Common myeloid progenitor, CD34-positive (primary cell): ENCODE results near the gene LIN9.

Experiments
- CTCF ChIA-PET: fragments of 350-600 bp; sonication (Branson Sonifier 250); formaldehyde crosslinking; loops from one replicate; lab custom pipeline; 2021; ENCODE audit warnings: antibody characterized with exemption; lab: Charles Lee
- POLR2A ChIA-PET: fragments of 350-600 bp; sonication (Branson Sonifier 250); formaldehyde crosslinking; loops from one replicate; lab custom pipeline; 2021; ENCODE audit warnings: antibody characterized with exemption; lab: Charles Lee
- DNase-seq, 3 donors: peaks; one replicate each; pipeline versions ENCODE4 v3.0.0 to v3.0.0-alpha.2; 2013
- H3K27ac ChIP-seq, 2 experiments: 1 replicate in 1 of 2; 2 replicates in 1 of 2; pipeline ENCODE4 v1.7.0; 2013; ENCODE audit warnings: inconsistent platforms in 2 of 2, low read length in 2 of 2, mild to moderate bottlenecking in 2 of 2, low read depth in 1 of 2, moderate library complexity in 1 of 2; ENCODE audit not compliant: severe bottlenecking in 2 of 2, insufficient read depth in 1 of 2, poor library complexity in 1 of 2
- H3K27me3 ChIP-seq, 5 experiments: replicated peaks in 2 of 5; 1 replicate in 3 of 5; 2 replicates in 2 of 5; pipeline versions ENCODE4 v1.6.1 to v1.7.0; 2013; ENCODE audit warnings: low read length in 4 of 5, mild to moderate bottlenecking in 2 of 5, moderate library complexity in 2 of 5, inconsistent platforms in 1 of 5; ENCODE audit not compliant: insufficient read depth in 5 of 5, control insufficient read depth in 4 of 5
- H3K36me3 ChIP-seq, 4 experiments: 1 replicate in 2 of 4; 2 replicates in 2 of 4; pipeline versions ENCODE4 v1.6.1 to v1.7.0; 2013; ENCODE audit warnings: low read length in 3 of 4, control low read depth in 1 of 4, mild to moderate bottlenecking in 1 of 4; ENCODE audit not compliant: control insufficient read depth in 4 of 4, insufficient read depth in 4 of 4
- H3K4me1 ChIP-seq, 4 experiments: 1 replicate in 3 of 4; 2 replicates in 1 of 4; pipeline versions ENCODE4 v1.6.1 to v1.7.1; 2013; ENCODE audit warnings: low read length in 3 of 4, mild to moderate bottlenecking in 3 of 4, control low read depth in 1 of 4, inconsistent platforms in 1 of 4, moderate library complexity in 1 of 4; ENCODE audit not compliant: control insufficient read depth in 4 of 4, insufficient read depth in 4 of 4; ENCODE audit errors: control extremely low read depth in 1 of 4
- H3K4me3 ChIP-seq, 7 experiments: 1 replicate in 4 of 7; 2 replicates in 3 of 7; pipeline versions ENCODE4 v1.5.1 to v1.7.0; 2013; ENCODE audit warnings: mild to moderate bottlenecking in 7 of 7, low read length in 6 of 7, moderate library complexity in 6 of 7, inconsistent platforms in 2 of 7, low read depth in 2 of 7, control low read depth in 1 of 7; ENCODE audit not compliant: insufficient read depth in 4 of 7, control insufficient read depth in 1 of 7; ENCODE audit errors: extremely low read depth in 1 of 7
- H3K9me3 ChIP-seq, 5 experiments: 1 replicate in 4 of 5; 2 replicates in 1 of 5; pipeline versions ENCODE4 v1.6.1 to v1.7.1; 2013; ENCODE audit warnings: low read length in 4 of 5, mild to moderate bottlenecking in 2 of 5, inconsistent platforms in 1 of 5, low read depth in 1 of 5, moderate library complexity in 1 of 5; ENCODE audit not compliant: control insufficient read depth in 4 of 5, insufficient read depth in 2 of 5; ENCODE audit errors: control extremely low read depth in 1 of 5
- WGBS: methylation state at CpG from one replicate; pipeline ENCODE4 v1.1.5; 2013; ENCODE audit not compliant: insufficient coverage; 5-methylcytosine and 5-hydroxymethylcytosine counted together

LIN9 gene

DNA sequence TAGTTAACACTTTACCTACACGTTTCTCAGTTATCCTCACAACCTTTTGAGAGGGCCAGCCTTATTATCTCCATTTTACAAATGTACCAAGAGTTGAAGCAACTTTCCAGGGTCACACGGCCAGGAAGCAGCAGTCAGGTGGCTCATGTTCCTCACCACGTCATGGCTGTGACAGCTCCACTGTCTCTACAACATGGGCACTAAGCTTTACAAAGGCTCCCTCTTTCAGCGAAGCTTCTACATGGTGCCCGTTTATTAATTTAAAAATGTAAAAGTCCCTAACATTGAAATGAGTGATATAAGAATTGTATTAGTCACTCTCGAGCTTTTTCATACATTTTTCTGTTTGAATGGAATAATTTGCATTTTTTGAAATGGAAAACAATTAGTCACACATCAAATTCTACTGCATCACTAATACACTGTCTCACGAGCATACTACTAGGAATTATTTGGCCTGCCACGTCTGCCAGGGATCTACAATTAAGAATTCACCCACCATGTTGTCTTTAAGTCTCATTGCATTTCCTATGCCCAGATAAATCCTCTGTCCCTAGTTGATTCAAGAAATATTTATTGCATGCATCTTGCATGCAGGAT is 28.4 kb upstream of the LIN9 start:
- ChIA-PET CTCF (interaction anchor here (0.9 to 2.2 kb wide), 2 partner anchors 10 to 137 kb away, joined by 4 to 6 read pairs; no protein-coding TSS in a partner anchor), POLR2A (no interaction called here)
- H3K27me3 ChIP-seq = no peaks in the 10 kb centered on the region
- peaks cover 0 to 10% (median 4%) of the 10 kb centered on the region in 4 experiments for H3K4me1 ChIP-seq
- no peak for DNase-seq
- H3K36me3 ChIP-seq = no peaks in the 10 kb centered on the region
- no peak overlapping the region for H3K27ac ChIP-seq
- 85% methylated on average over 5 of the region's 8 CpGs for WGBS
- H3K9me3 ChIP-seq = peaks cover 0 to 5% (median 2%) of the 10 kb centered on the region in 5 experiments
- H3K4me3 ChIP-seq = no peak overlapping the region

DNA sequence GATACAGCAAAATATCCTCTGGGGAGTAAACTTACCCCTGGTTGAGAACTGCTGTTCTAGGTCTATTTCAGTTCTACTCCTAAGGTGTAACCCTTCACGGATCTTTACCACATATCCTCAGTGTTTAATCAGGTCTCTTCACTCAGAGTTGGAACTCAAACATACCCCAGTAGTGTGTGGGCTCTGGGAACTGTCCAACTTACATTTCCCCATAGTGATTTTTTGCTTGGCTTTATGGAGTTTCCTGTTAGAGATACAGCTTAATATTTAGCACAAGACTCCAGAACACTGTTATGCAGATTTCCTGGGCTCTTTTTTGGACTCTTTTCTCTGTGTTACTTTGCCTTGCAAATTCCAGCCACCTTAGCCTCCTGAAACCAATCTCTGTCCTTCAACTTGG is 26.7 kb upstream of the LIN9 start:
- H3K36me3 ChIP-seq = no peaks in the 10 kb centered on the region
- H3K4me1 ChIP-seq = peaks cover 0 to 10% (median 4%) of the 10 kb centered on the region in 4 experiments
- ChIA-PET CTCF (interaction anchor here (1.2 to 2.2 kb wide), 2 partner anchors 113 to 135 kb away, joined by 4 to 6 read pairs; no protein-coding TSS in a partner anchor), POLR2A (no interaction called here)
- 20% methylated on average over 1 of the region's 1 CpG for WGBS
- H3K27me3 ChIP-seq = no peaks in the 10 kb centered on the region
- DNase-seq = no peak
- H3K27ac ChIP-seq = no peak overlapping the region
- peaks cover 0 to 2% (median 0%) of the 10 kb centered on the region in 5 experiments for H3K9me3 ChIP-seq
- no peak overlapping the region for H3K4me3 ChIP-seq

- Histone ChIP-seq H3K9me3 (no peaks in the 10 kb centered on the region), H3K27me3 (no peaks in the 10 kb centered on the region), H3K36me3 (no peaks in the 10 kb centered on the region), H3K4me1 (peaks cover under 1 to 13% (median 6%) of the 10 kb centered on the region in 4 experiments), H3K27ac (no peak overlapping the region), H3K4me3 (peak overlapping the region in 3 of 7 experiments; percentile 6 to 63 (median 20))
- DNase-seq = peak in 2 of 3 donors; percentile 32 to 59
- WGBS = no CpG with 5 or more reads among the region's 2 CpGs
- ChIA-PET POLR2A (interaction anchor here (0.6 kb wide), 1 partner anchor 156 kb away, joined by 3 read pairs; no protein-coding TSS in a partner anchor), CTCF (interaction anchor here (0.7 to 3.9 kb wide), 16 partner anchors 9 to 237 kb away, joined by 3 to 32 read pairs (median 8); partner anchors contain the start of gene LIN9)
These were observed 24.0 kb upstream of the LIN9 start for GRCh38 chr1:226332947-226333346.

- Histone ChIP-seq H3K36me3 (no peaks in the 10 kb centered on the region), H3K27ac (no peak overlapping the region), H3K4me3 (no peak overlapping the region), H3K4me1 (peaks cover 3 to 38% (median 9%) of the 10 kb centered on the region in 4 experiments), H3K9me3 (no peaks in the 10 kb centered on the region), H3K27me3 (no peaks in the 10 kb centered on the region)
- DNase-seq = no peak
- 100% methylated on average over 2 of the region's 3 CpGs for WGBS
- CTCF ChIA-PET = interaction anchor here (1.2 kb wide), 1 partner anchor 203 kb away, joined by 3 read pairs; no protein-coding TSS in a partner anchor
- POLR2A ChIA-PET = no interaction called here
These were observed 20.3 kb upstream of the LIN9 start for GRCh38 chr1:226329237-226329636.

DNA sequence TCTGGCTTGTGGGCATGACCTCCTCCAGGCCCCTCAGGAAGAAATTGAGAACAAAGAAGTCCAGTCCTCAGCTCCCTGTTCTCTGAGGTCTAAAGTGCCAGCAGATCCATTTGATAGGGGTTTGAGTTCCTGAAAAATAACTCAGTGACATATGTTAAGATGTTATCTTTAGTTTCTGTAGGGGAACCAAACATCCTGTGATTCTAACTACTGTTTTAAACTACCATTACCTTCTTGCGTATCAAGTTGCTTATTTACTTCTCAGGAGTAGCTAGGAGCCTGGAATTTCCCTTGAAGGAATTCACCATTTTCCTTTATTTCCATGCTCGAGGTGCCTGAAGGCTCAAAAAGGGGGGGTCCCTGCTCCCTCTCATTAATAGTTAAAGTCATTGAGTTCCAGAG is 18.8 kb upstream of the LIN9 start:
- H3K4me3 ChIP-seq = peak overlapping the region in 1 of 7 experiments; percentile 5
- DNase-seq = peak; percentile 31 to 67 (median 51)
- ChIA-PET POLR2A (no interaction called here), CTCF (interaction anchor here (0.9 to 2.8 kb wide), 4 partner anchors 9 to 26 kb away, joined by 3 to 21 read pairs (median 5); partner anchors contain the start of gene LIN9)
- H3K4me1 ChIP-seq = peaks cover under 1 to 29% (median 9%) of the 10 kb centered on the region in 4 experiments
- no peaks in the 10 kb centered on the region for H3K27me3 ChIP-seq
- no peaks in the 10 kb centered on the region for H3K9me3 ChIP-seq
- WGBS = 7% methylated on average over 2 of the region's 2 CpGs
- H3K27ac ChIP-seq = peak overlapping the region; percentile 40 to 52
- no peaks in the 10 kb centered on the region for H3K36me3 ChIP-seq

DNA sequence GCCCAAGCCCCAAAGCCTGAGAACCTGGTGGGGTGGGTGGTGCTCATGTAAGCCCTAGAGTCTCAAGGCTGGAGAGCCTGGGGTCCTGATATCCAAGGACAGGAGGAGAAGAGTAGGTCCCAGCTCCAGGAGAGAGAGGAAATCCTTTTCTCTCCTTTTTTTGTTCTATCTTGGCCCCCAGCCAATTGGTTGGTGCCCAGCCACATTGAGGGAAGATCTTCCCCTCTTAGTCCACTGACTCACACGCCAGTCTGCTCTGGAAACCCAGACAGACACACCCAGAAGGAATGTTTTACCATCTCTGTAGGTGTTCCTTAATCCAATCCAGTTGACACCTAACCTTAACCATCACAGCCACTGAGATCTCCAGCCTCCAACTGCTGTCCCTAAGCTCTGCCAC is 16.2 kb upstream of the LIN9 start:
- Histone ChIP-seq H3K9me3 (no peaks in the 10 kb centered on the region), H3K4me3 (no peak overlapping the region), H3K36me3 (no peaks in the 10 kb centered on the region), H3K27ac (no peak overlapping the region), H3K4me1 (peaks cover 0 to 28% (median 9%) of the 10 kb centered on the region in 4 experiments), H3K27me3 (no peaks in the 10 kb centered on the region)
- CTCF ChIA-PET = interaction anchor here (0.6 to 2.3 kb wide), 6 partner anchors 8 to 128 kb away, joined by 3 to 7 read pairs (median 4); no protein-coding TSS in a partner anchor
- POLR2A ChIA-PET = no interaction called here
- no peak for DNase-seq
- WGBS = 55% methylated on average over 1 of the region's 1 CpG

- no peak overlapping the region for H3K4me3 ChIP-seq
- no peaks in the 10 kb centered on the region for H3K9me3 ChIP-seq
- POLR2A ChIA-PET = interaction anchor here (0.6 kb wide), 1 partner anchor 61 kb away, joined by 3 read pairs; no protein-coding TSS in a partner anchor
- peaks cover 0 to 28% (median 9%) of the 10 kb centered on the region in 4 experiments for H3K4me1 ChIP-seq
- H3K27me3 ChIP-seq = no peaks in the 10 kb centered on the region
- CTCF ChIA-PET = interaction anchor here (1.2 to 2.3 kb wide), 4 partner anchors 9 to 122 kb away, joined by 3 to 7 read pairs (median 4); no protein-coding TSS in a partner anchor
- H3K27ac ChIP-seq = no peak overlapping the region
- DNase-seq = no peak
- no peaks in the 10 kb centered on the region for H3K36me3 ChIP-seq
These were observed 15.5 kb upstream of the LIN9 start for GRCh38 chr1:226324479-226324878.
